SU-DHL-6 (cell line): ENCODE measurements around the gene TRUB1.

ENCODE experiments used
- H2AFZ ChIP-seq: fragments of 200-600 bp; sonication (generic); 2 replicates; pipeline ENCODE4 v1.6.1; 2014; ENCODE audit warnings: low read depth, mild to moderate bottlenecking, moderate library complexity, mixed read lengths, antibody characterized with exemption, low read length; ENCODE audit not compliant: severe bottlenecking
- H3F3A ChIP-seq: fragments of 200-600 bp; shearing (Covaris generic); 2 replicates; pipeline ENCODE4 v1.6.0; 2016; ENCODE audit warnings: antibody characterized with exemption, mild to moderate bottlenecking; ENCODE audit not compliant: insufficient read depth
- H3K27ac ChIP-seq: fragments of 200-600 bp; sonication (generic); 2 replicates; pipeline ENCODE4 v1.5.1; 2016; ENCODE audit warnings: low read depth, mild to moderate bottlenecking, low read length, moderate library complexity, mixed read lengths
- H3K27me3 ChIP-seq: fragments of 200-600 bp; sonication (generic), shearing (Covaris generic); 2 replicates; pipeline ENCODE4 v1.6.0; 2014; ENCODE audit warnings: mild to moderate bottlenecking, low read length
- H3K36me3 ChIP-seq: fragments of 200-600 bp; sonication (generic); 2 replicates; pipeline ENCODE4 v1.6.1; 2014; ENCODE audit warnings: mild to moderate bottlenecking, low read length, mixed read lengths
- H3K4me2 ChIP-seq: fragments of 300-600, 200-600 bp; shearing (Covaris generic), sonication (generic); 2 replicates; pipeline ENCODE4 v1.6.0; 2014; ENCODE audit warnings: low read length, low read depth, mild to moderate bottlenecking; ENCODE audit not compliant: poor library complexity, severe bottlenecking
- H3K4me3 ChIP-seq: fragments of 200-600 bp; sonication (generic); 2 replicates; pipeline ENCODE4 v1.5.1; 2014; ENCODE audit warnings: antibody characterized with exemption, low read length, mild to moderate bottlenecking, mixed read lengths; ENCODE audit not compliant: insufficient read depth, poor library complexity, severe bottlenecking
- H3K79me2 ChIP-seq: fragments of 200-600 bp; sonication (generic); 2 replicates; pipeline ENCODE4 v1.6.1; 2014; ENCODE audit warnings: mild to moderate bottlenecking, low read length, moderate library complexity; ENCODE audit not compliant: insufficient read depth
- H3K9ac ChIP-seq: fragments of 200-600 bp; sonication (generic); 2 replicates; pipeline ENCODE4 v1.7.0; 2014; ENCODE audit warnings: mild to moderate bottlenecking, low read length
- H3K9me2 ChIP-seq: fragments of 200-600 bp; sonication (generic); replicated peaks from 2 replicates; pipeline ENCODE4 v1.6.1; 2014; ENCODE audit warnings: low read length; ENCODE audit not compliant: insufficient read depth
- H3K9me3 ChIP-seq: fragments of 200-600 bp; sonication (generic); 2 replicates; pipeline ENCODE4 v1.6.1; 2014; ENCODE audit warnings: low read length, mixed read lengths; ENCODE audit not compliant: insufficient read depth
- H4K20me1 ChIP-seq: fragments of 200-600 bp; sonication (generic); 2 replicates; pipeline ENCODE4 v1.6.1; 2014; ENCODE audit warnings: low read depth, mild to moderate bottlenecking, antibody characterized with exemption, low read length, moderate library complexity, mixed read lengths
- CTCF ChIP-seq: fragments of 200-600 bp; sonication (generic); IDR thresholded peaks from one replicate; pipeline ENCODE4 v1.5.1; 2017; ENCODE audit warnings: antibody characterized with exemption, mild to moderate bottlenecking, low read length, moderate library complexity; ENCODE audit not compliant: insufficient read depth, poor library complexity, severe bottlenecking
- EZH2phosphoT487 ChIP-seq: fragments of 200-600 bp; sonication (generic), shearing (Covaris generic); conservative IDR thresholded peaks from 2 replicates; pipeline ENCODE4 v1.6.1; 2018; ENCODE audit warnings: mild to moderate bottlenecking, antibody characterized with exemption, low read length, moderate library complexity, mixed read lengths

The TRUB1 gene

GRCh38 chr10:115026056-115026745 is 88.2 kb downstream of the TRUB1 start:
- H3K27ac ChIP-seq, result no peak overlapping the region
- H3K36me3 ChIP-seq, result no peaks in the 10 kb centered on the region
- H4K20me1 ChIP-seq, result no peaks in the 10 kb centered on the region
- no peak overlapping the region for H3K4me3 ChIP-seq
- no peaks in the 10 kb centered on the region for H3K9me2 ChIP-seq
- no peak overlapping the region for H2AFZ ChIP-seq
- H3K9ac ChIP-seq, result no peak overlapping the region
- no peaks in the 10 kb centered on the region for H3F3A ChIP-seq
- H3K4me2 ChIP-seq, result no peak overlapping the region
- no peaks in the 10 kb centered on the region for H3K79me2 ChIP-seq
- TF ChIP-seq CTCF (no peak), EZH2phosphoT487 (no peak)
- H3K9me3 ChIP-seq, result no peaks in the 10 kb centered on the region
- H3K27me3 ChIP-seq, result no peaks in the 10 kb centered on the region

GRCh38 chr10:115026746-115027140 is 88.7 kb downstream of the TRUB1 start:
- no peak overlapping the region for H3K4me2 ChIP-seq
- no peak overlapping the region for H3K4me3 ChIP-seq
- no peak for TF ChIP-seq EZH2phosphoT487
- TF ChIP-seq CTCF, result no peak
- H4K20me1 ChIP-seq, result no peaks in the 10 kb centered on the region
- H2AFZ ChIP-seq, result no peak overlapping the region
- no peak overlapping the region for H3K9ac ChIP-seq
- H3F3A ChIP-seq, result no peaks in the 10 kb centered on the region
- no peaks in the 10 kb centered on the region for H3K27me3 ChIP-seq
- no peaks in the 10 kb centered on the region for H3K9me3 ChIP-seq
- H3K79me2 ChIP-seq, result no peaks in the 10 kb centered on the region
- H3K9me2 ChIP-seq, result no peaks in the 10 kb centered on the region
- H3K27ac ChIP-seq, result no peak overlapping the region
- H3K36me3 ChIP-seq, result no peaks in the 10 kb centered on the region
